GM19467 (cell line): ENCODE results near the gene SYT8.

Source experiments
- ATAC-seq: cut with Tn5 transposase; IDR thresholded peaks from one replicate; pipeline ENCODE4 v1.9.1; 2021; ENCODE audit warnings: mild to moderate bottlenecking, moderate library complexity; ENCODE audit not compliant: unreplicated experiment

SYT8 gene

GRCh38 chr11:1844221-1845094 lies 9.7 kb downstream of the SYT8 start:
- no peak for ATAC-seq

GRCh38 chr11:1845095-1845429 lies 10.3 kb downstream of the SYT8 start:
- ATAC-seq: no peak

GRCh38 chr11:1845561-1846452 lies 11.0 kb downstream of the SYT8 start:
- no peak for ATAC-seq

GRCh38 chr11:1846453-1846932 lies 11.7 kb downstream of the SYT8 start:
- no peak for ATAC-seq

GRCh38 chr11:1847006-1847735 lies 12.4 kb downstream of the SYT8 start:
- no peak for ATAC-seq

GRCh38 chr11:1847926-1848639 lies 13.3 kb downstream of the SYT8 start:
- ATAC-seq: no peak

- no peak for ATAC-seq
These were observed 14.0 kb downstream of the SYT8 start for GRCh38 chr11:1848640-1849430.

- no peak for ATAC-seq
These were observed 16.8 kb downstream of the SYT8 start for GRCh38 chr11:1851468-1852180.

- no peak for ATAC-seq
These were observed 17.6 kb downstream of the SYT8 start for GRCh38 chr11:1852271-1852876.

- ATAC-seq: peak; percentile 35
These were observed 18.1 kb downstream of the SYT8 start, which contains the start of gene LSP1 for GRCh38 chr11:1852877-1853276. TSS of gene LSP1 (plus strand) at chr11:1853084. CDS start at chr11:1853145, 61 bp downstream.

GRCh38 chr11:1853376-1854131 lies 18.8 kb downstream of the SYT8 start:
- ATAC-seq: no peak

GRCh38 chr11:1854132-1854948 lies 19.6 kb downstream of the SYT8 start:
- ATAC-seq: peak; percentile 34

GRCh38 chr11:1854949-1855885 lies 20.4 kb downstream of the SYT8 start:
- ATAC-seq: peak; percentile 29

GRCh38 chr11:1855886-1856265 lies 21.1 kb downstream of the SYT8 start:
- ATAC-seq: no peak

GRCh38 chr11:1856306-1857005 lies 21.7 kb downstream of the SYT8 start:
- ATAC-seq: no peak
